Measurements from ENCODE around the gene EBP. TPM values are rescaled to one million over a fixed set of nuclear protein-coding genes. Genes with fewer than 3 reads are reported as not detected.

The EBP gene
- total and polyA plus RNA-seq, 2 experiments from 2014 or later: 128 to 176 TPM

DNA sequence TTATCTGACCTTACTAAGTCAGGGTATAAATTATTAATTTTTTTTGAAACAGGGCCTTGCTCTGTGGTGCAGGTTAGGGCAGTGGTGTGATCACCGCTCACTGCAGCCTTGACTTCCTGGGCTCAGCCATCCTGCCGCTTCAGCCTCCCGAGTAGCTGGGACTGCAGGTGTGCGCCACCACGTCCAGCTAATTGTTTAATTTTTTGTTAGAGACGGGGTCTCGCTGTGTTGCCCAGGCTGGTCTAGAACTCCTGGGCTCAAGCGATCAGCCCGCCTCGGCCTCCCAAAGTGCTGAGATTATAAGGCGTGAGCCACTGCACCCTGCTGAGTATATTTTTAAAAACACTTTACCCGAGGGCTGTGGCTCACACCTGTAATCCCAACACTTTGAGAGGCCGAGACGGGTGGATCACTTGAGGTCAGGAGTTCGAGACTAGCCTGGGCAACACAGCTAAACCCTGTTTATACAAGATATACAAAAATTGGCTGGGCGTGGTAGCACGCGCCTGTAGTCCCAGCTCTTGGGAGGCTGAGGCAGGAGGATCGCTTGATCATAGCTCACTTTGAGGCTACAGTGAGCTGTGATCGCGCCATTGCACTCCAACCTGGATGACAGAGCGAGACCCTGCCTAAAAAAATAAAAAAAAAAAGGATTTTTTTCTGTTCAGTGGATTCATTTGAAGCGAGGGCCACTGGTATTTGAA is 17.2 kb downstream of the EBP start:
- H3K36me3 Mint-ChIP-seq (ENCODE audit: low read depth): peaks cover 1% of the 10 kb centered on the region; the same call in 1 of the 3 replicates
- Histone ChIP-seq H3K79me2 (replicated peaks; ENCODE audit: insufficient read depth) (no peaks in the 10 kb centered on the region), H3K9me2 (ENCODE audit: insufficient read depth) (no peaks in the 10 kb centered on the region), H3K4me3 (no peak overlapping the region), H3K4me2 (no peak overlapping the region), H3K27me3 (ENCODE audit: insufficient read depth) (no peaks in the 10 kb centered on the region), H3K27ac (ENCODE audit: low read depth) (no peak overlapping the region), H3F3A (replicated peaks; ENCODE audit: low read depth) (no peaks in the 10 kb centered on the region), H3K4me1 (ENCODE audit: insufficient read depth) (no peaks in the 10 kb centered on the region; the same call in 1 of the 2 replicates), H4K20me1 (replicated peaks; ENCODE audit: insufficient read depth) (no peaks in the 10 kb centered on the region), H3K36me3 (ENCODE audit: insufficient read depth) (no peaks in the 10 kb centered on the region), H2AFZ (no peak overlapping the region)
- no peaks in the 10 kb centered on the region for H3K9me3 Mint-ChIP-seq
- TF ChIP-seq EZH2 (IDR thresholded peaks at IDR 0.05; ENCODE audit: low read depth, unreplicated experiment): no peak
- TF ChIP-seq, protein P1, sequence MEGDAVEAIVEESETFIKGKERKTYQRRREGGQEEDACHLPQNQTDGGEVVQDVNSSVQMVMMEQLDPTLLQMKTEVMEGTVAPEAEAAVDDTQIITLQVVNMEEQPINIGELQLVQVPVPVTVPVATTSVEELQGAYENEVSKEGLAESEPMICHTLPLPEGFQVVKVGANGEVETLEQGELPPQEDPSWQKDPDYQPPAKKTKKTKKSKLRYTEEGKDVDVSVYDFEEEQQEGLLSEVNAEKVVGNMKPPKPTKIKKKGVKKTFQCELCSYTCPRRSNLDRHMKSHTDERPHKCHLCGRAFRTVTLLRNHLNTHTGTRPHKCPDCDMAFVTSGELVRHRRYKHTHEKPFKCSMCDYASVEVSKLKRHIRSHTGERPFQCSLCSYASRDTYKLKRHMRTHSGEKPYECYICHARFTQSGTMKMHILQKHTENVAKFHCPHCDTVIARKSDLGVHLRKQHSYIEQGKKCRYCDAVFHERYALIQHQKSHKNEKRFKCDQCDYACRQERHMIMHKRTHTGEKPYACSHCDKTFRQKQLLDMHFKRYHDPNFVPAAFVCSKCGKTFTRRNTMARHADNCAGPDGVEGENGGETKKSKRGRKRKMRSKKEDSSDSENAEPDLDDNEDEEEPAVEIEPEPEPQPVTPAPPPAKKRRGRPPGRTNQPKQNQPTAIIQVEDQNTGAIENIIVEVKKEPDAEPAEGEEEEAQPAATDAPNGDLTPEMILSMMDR (conservative IDR thresholded peaks at IDR 0.05; ENCODE audit: low read depth in 2 of 2): no peak
- TF ChIP-seq, protein P2, sequence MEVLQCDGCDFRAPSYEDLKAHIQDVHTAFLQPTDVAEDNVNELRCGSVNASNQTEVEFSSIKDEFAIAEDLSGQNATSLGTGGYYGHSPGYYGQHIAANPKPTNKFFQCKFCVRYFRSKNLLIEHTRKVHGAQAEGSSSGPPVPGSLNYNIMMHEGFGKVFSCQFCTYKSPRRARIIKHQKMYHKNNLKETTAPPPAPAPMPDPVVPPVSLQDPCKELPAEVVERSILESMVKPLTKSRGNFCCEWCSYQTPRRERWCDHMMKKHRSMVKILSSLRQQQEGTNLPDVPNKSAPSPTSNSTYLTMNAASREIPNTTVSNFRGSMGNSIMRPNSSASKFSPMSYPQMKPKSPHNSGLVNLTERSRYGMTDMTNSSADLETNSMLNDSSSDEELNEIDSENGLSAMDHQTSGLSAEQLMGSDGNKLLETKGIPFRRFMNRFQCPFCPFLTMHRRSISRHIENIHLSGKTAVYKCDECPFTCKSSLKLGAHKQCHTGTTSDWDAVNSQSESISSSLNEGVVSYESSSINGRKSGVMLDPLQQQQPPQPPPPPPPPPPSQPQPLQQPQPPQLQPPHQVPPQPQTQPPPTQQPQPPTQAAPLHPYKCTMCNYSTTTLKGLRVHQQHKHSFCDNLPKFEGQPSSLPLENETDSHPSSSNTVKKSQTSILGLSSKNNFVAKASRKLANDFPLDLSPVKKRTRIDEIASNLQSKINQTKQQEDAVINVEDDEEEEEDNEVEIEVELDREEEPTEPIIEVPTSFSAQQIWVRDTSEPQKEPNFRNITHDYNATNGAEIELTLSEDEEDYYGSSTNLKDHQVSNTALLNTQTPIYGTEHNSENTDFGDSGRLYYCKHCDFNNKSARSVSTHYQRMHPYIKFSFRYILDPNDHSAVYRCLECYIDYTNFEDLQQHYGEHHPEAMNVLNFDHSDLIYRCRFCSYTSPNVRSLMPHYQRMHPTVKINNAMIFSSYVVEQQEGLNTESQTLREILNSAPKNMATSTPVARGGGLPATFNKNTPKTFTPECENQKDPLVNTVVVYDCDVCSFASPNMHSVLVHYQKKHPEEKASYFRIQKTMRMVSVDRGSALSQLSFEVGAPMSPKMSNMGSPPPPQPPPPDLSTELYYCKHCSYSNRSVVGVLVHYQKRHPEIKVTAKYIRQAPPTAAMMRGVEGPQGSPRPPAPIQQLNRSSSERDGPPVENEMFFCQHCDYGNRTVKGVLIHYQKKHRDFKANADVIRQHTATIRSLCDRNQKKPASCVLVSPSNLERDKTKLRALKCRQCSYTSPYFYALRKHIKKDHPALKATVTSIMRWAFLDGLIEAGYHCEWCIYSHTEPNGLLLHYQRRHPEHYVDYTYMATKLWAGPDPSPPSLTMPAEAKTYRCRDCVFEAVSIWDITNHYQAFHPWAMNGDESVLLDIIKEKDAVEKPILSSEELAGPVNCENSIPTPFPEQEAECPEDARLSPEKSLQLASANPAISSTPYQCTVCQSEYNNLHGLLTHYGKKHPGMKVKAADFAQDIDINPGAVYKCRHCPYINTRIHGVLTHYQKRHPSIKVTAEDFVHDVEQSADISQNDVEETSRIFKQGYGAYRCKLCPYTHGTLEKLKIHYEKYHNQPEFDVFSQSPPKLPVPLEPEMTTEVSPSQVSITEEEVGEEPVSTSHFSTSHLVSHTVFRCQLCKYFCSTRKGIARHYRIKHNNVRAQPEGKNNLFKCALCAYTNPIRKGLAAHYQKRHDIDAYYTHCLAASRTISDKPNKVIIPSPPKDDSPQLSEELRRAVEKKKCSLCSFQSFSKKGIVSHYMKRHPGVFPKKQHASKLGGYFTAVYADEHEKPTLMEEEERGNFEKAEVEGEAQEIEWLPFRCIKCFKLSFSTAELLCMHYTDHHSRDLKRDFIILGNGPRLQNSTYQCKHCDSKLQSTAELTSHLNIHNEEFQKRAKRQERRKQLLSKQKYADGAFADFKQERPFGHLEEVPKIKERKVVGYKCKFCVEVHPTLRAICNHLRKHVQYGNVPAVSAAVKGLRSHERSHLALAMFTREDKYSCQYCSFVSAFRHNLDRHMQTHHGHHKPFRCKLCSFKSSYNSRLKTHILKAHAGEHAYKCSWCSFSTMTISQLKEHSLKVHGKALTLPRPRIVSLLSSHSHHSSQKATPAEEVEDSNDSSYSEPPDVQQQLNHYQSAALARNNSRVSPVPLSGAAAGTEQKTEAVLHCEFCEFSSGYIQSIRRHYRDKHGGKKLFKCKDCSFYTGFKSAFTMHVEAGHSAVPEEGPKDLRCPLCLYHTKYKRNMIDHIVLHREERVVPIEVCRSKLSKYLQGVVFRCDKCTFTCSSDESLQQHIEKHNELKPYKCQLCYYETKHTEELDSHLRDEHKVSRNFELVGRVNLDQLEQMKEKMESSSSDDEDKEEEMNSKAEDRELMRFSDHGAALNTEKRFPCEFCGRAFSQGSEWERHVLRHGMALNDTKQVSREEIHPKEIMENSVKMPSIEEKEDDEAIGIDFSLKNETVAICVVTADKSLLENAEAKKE (CRISPR knock-in tag; IDR thresholded peaks at IDR 0.05): no peak
- TF ChIP-seq, protein P3, sequence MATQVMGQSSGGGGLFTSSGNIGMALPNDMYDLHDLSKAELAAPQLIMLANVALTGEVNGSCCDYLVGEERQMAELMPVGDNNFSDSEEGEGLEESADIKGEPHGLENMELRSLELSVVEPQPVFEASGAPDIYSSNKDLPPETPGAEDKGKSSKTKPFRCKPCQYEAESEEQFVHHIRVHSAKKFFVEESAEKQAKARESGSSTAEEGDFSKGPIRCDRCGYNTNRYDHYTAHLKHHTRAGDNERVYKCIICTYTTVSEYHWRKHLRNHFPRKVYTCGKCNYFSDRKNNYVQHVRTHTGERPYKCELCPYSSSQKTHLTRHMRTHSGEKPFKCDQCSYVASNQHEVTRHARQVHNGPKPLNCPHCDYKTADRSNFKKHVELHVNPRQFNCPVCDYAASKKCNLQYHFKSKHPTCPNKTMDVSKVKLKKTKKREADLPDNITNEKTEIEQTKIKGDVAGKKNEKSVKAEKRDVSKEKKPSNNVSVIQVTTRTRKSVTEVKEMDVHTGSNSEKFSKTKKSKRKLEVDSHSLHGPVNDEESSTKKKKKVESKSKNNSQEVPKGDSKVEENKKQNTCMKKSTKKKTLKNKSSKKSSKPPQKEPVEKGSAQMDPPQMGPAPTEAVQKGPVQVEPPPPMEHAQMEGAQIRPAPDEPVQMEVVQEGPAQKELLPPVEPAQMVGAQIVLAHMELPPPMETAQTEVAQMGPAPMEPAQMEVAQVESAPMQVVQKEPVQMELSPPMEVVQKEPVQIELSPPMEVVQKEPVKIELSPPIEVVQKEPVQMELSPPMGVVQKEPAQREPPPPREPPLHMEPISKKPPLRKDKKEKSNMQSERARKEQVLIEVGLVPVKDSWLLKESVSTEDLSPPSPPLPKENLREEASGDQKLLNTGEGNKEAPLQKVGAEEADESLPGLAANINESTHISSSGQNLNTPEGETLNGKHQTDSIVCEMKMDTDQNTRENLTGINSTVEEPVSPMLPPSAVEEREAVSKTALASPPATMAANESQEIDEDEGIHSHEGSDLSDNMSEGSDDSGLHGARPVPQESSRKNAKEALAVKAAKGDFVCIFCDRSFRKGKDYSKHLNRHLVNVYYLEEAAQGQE (IDR thresholded peaks at IDR 0.05; ENCODE audit: unreplicated experiment): no peak
- no peak for TF ChIP-seq NANOG (IDR thresholded peaks at IDR 0.05; ENCODE audit: borderline replicate concordance)
- TF ChIP-seq STAT1 (IDR thresholded peaks at IDR 0.05; ENCODE audit: unreplicated experiment): no peak
- TF ChIP-seq JUNB (IDR thresholded peaks at IDR 0.05; ENCODE audit: unreplicated experiment): no peak
- TF ChIP-seq, protein P4, sequence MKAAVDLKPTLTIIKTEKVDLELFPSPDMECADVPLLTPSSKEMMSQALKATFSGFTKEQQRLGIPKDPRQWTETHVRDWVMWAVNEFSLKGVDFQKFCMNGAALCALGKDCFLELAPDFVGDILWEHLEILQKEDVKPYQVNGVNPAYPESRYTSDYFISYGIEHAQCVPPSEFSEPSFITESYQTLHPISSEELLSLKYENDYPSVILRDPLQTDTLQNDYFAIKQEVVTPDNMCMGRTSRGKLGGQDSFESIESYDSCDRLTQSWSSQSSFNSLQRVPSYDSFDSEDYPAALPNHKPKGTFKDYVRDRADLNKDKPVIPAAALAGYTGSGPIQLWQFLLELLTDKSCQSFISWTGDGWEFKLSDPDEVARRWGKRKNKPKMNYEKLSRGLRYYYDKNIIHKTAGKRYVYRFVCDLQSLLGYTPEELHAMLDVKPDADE (IDR thresholded peaks at IDR 0.05): no peak
- no peak for TF ChIP-seq ZNF114 (CRISPR knock-in tag; IDR thresholded peaks at IDR 0.05)
- no peak for TF ChIP-seq EZH2phosphoT487 (IDR thresholded peaks at IDR 0.05; ENCODE audit: unreplicated experiment)
- TF ChIP-seq POLR2AphosphoS5 (IDR thresholded peaks at IDR 0.05; ENCODE audit: low read depth): no peak
- ATAC-seq (no peak), DNase-seq (ENCODE audit: low spot score) (no peak)
- peak overlapping the region; percentile 90 for H3K4me3 Mint-ChIP-seq
- H3K4me1 Mint-ChIP-seq: peaks cover 6% of the 10 kb centered on the region
- H3K27ac Mint-ChIP-seq: no peak overlapping the region
- H3K27me3 Mint-ChIP-seq (ENCODE audit: insufficient read depth, low read depth, poor library complexity): no peaks in the 10 kb centered on the region

Data from GM23338 (cell line).